Skin of body (tissue), 2 donors: ENCODE data around the gene TJP2. TPM values are rescaled to one million over a fixed set of nuclear protein-coding genes. Genes with fewer than 3 reads are reported as not detected.

Experiments
- DNase-seq: peaks from one replicate; lab custom pipeline; 2025; lab: John Stamatoyannopoulos, UW
- total RNA-seq: library from RNA; depleted of rRNA; stranded (reverse); fragments of >200 nt; gene quantifications from one replicate; pipeline ENCODE4 v1.2.3, GENCODE V29; 2014

TJP2 gene
- total RNA-seq, 1 donor from 2014 or later = 78.6 TPM

DNA sequence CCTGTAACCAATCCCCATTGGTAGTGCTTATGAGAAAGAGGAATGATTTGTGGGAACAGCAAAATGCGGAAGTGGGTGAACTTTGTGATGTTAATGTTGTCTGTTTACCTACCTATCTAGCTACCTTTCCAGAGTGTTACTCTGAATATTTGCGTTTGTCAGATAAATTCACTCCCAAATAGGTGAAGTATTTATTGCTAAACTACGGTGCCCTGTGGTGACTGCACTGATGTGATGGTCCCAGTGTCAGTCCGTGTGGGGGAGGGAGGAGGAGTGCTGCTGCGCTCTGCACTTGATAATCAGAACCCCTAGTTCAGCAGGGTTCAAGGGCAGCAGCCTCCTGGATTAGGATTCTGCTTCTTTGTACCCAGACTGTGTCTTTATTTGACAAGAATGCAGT is 55.3 kb downstream of the TJP2 start:
- DNase-seq = no peak

GRCh38 chr9:69232135-69232534 is 58.1 kb downstream of the TJP2 start:
- no peak for DNase-seq

- DNase-seq = no peak
Measured at GRCh38 chr9:69234683-69235082, 60.6 kb downstream of the TJP2 start.

- no peak for DNase-seq
Measured at GRCh38 chr9:69236188-69236587, 62.1 kb downstream of the TJP2 start.

DNA sequence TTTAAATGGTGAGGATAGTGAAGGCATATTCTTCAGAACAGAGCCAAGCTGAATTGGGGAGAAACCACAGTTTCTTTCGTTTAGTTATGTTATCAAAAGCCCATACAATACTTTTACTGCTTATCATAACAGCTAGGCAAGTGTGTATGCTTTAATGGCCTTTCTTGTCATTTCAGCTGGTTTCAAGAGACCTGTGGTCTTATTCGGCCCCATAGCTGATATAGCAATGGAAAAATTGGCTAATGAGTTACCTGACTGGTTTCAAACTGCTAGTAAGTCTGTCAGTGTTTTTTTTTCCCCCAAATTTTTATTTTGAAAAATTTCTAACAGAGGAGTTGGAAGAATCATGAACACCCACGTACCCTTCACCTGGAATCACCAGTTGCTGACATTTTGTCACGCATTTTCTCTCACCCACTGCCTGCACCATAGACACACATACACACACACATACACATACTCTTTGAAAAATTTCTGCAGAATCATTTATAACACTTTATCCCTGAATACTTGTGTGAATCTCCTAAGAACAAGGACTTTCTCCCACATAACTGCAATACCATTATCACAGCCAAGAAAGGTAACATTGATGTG is 63.7 kb downstream of the TJP2 start:
- DNase-seq = no peak

GRCh38 chr9:69243116-69243515 is 69.0 kb downstream of the TJP2 start:
- no peak for DNase-seq

DNA sequence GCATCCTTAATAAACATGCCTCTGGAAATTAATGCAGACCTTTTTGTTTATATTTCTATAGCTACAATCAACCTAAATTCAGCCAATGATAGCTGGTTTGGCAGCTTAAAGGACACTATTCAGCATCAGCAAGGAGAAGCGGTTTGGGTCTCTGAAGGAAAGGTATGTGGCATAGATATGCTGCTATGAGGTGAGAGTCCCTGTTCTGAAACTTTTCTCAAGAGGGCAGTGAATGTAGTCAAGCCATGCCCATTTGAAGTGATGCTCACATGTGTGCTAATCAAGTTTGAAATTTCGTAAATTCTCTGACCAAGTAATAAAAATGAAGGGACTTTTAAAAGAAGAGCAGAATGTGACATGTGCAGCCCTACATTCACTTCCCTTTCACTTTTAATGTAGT is 72.6 kb downstream of the TJP2 start:
- no peak for DNase-seq

DNA sequence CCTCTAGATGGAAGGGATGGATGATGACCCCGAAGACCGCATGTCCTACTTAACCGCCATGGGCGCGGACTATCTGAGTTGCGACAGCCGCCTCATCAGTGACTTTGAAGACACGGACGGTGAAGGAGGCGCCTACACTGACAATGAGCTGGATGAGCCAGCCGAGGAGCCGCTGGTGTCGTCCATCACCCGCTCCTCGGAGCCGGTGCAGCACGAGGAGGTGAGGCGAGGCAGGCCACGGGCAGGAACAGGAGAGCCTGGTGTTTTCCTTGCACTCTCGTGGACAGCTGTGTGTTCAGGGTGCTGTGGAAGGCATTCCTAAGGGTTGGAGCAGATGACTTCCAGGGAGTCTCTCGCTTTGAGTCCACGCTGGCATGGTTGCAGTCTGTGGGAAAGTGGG is 73.9 kb downstream of the TJP2 start:
- DNase-seq = no peak

DNA sequence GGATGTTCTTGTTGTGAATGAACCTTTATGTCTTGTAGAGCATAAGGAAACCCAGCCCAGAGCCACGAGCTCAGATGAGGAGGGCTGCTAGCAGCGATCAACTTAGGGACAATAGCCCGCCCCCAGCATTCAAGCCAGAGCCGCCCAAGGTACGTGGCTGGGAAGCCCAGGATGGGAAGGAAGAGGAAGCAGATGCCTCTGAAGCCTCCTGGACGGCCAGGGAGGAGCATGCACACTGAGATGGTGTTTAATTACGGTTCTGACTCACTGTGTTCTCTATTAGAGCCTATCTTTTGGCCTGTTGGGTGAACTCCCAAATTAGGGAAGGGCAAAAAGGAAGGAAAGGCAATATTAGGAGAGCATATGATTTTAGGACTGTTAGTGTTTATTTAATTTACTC is 75.3 kb downstream of the TJP2 start:
- no peak for DNase-seq

- no peak for DNase-seq
Measured at GRCh38 chr9:69250681-69251080, 76.6 kb downstream of the TJP2 start.

DNA sequence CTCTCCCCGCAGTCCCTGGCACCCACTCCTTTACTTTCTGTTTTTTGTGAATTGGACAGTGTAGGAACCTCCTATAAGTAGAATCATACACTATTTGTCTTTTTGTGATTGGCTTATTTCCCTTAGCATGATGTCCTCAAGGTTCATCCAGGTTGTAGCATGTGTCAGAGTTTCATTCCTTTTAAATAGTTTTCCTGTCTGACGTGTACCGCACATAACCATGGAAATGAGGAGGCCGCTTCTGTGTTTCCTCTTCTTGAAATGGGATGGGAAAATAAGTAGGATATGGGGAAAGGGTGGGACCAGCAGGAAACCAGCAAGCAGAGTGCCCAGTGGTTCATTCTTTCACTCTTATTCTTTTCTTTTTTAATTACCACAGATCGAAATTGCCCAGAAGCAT is 78.4 kb downstream of the TJP2 start:
- no peak for DNase-seq

GRCh38 chr9:69253057-69253456 is 79.0 kb downstream of the TJP2 start:
- peak; percentile 73 for DNase-seq

GRCh38 chr9:69254223-69254622 is 80.1 kb downstream of the TJP2 start:
- DNase-seq = no peak

GRCh38 chr9:69255591-69255990 is 81.5 kb downstream of the TJP2 start:
- no peak for DNase-seq

DNA sequence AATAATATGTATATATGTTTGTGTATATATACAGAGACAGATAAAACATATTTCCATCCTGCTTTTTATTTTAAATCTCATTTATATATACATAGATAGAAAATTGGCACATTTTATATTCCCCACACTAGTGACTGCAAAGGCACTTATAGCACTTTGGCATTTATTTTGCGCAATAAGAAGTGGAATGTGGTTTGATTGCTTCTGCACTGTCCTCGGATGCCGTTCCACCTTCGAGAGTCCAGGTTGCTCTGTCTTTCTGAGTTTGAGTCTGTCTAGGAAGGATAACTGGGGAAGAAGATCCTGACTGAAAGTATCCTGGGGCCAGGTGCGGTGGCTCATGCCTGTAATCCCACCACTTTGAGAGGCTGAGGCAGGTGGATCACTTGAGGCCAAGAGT is 84.5 kb downstream of the TJP2 start:
- no peak for DNase-seq

DNA sequence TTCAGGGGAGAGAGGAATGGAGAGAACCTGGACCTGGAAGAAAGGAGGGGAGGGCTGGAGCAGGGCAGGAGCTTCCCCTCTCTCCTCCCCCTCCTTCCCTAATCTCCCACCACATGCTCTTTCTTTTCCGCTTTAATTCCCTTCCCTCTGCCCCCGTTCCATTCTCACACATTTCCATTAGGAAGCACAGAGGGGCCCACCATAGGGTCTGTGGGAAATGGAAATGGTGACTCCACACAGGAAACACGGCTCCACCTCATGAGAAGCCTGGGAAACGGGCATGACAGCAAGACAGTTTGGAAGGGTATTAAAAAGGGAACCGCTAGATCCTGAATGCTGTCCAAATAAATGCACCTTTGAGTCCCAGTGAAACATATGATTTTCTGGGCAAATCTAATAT is 86.1 kb downstream of the TJP2 start:
- no peak for DNase-seq

DNA sequence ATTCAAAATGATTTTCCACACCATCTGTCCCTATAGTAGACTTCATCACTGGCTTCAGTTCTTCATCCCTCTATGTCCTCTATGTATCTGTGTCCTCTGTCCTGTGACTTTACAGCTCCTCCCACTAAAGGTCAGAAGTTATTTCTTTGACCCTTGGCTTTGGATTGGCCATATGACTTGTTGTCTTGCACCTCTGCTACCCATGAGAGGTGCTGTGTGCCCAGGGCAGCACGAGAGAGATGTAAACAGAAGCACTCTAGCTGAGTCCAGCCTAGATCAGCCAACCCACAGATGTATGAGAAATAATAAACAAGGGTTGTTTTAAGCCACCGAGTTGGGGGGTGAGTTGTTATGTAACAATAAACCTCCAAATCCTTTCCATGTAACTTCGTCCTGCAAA is 87.6 kb downstream of the TJP2 start:
- DNase-seq = no peak

GRCh38 chr9:69264526-69264925 is 90.4 kb downstream of the TJP2 start:
- DNase-seq = no peak

DNA sequence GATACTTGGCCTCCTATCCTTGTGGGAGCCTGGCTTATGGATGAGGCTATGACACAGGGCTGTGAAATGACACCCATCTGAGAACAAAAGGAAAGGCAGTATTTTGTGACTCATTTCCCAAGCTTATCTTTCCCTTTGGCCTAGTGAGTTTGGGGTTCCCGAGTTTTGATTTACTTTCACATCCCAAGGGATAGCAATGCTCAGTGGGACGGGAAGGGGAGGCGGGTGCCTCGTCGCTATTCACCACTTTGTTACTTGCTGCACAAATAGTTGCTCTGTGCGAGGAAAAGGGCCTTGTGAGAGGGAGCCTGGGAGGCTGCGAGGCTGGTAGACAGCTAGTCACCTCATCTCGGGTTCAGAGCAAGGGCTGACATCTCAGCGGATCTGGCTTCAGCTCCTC is 91.8 kb downstream of the TJP2 start:
- DNase-seq = no peak

- DNase-seq = no peak
Measured at GRCh38 chr9:69272212-69272611, 98.1 kb downstream of the TJP2 start.

GRCh38 chr9:69273161-69273560 is 99.1 kb downstream of the TJP2 start:
- no peak for DNase-seq

- DNase-seq = no peak
Measured at GRCh38 chr9:69276775-69277174, 102.7 kb downstream of the TJP2 start.

DNA sequence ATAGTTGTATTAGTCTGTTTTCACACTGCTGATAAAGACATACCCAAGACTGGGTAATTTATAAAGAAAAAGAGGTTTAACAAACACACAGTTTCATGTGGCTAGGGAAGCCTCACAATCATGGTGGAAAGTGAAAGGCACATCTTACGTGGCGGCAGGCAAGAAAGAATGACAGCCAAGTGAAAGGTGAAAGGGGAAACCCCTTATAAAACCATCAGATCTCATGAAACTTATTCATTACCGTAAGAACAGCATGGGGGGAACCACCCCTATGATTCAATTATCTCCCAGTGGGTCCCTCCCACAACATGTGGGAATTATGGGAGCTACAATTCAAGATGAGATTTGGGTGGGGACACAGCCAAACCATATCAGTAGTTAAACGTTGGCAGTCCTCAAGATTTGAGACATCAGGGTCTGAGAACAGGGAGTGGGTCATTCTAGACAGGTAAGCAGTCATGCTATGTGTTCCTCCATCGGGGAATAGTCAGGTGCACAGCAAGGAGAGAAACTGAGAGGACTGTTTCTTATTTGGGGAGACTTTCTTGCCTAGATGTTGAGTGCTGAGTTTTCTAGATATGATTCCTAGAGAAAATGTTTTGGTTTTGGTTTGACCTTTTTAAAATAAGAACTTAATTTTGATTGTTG is 105.1 kb downstream of the TJP2 start:
- no peak for DNase-seq

DNA sequence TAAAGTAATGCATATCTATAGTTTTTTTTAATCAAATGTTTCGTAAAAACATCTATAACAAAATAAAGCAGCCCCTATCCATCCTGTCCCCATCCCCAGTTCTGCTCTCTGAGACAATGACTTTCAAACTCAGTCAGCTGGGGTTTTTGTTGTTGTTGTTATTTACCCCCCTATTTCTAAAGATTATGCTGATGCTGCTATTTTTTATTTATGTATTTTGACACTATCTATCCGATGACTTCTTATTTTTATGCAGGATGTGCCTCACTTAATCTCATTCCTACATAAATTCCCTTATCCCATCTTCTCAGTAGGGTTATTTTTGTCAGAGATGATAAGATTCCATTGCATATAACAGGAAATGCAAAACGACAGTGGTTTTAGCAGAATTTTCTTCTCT is 105.7 kb downstream of the TJP2 start:
- no peak for DNase-seq
